ENCODE measurements around the gene ABCC1.

ABCC1 gene

GRCh38 chr16:16010194-16010593 lies 60.8 kb downstream of the ABCC1 start:
- no peak for DNase-seq (ENCODE audit: low read depth)
- TF ChIP-seq MYC (IDR thresholded peaks at IDR 0.05; ENCODE audit: low read depth, low read length) (no peak), CTCF (IDR thresholded peaks at IDR 0.05; ENCODE audit: low read depth, low read length) (no peak), POLR2A (IDR thresholded peaks at IDR 0.05; ENCODE audit: extremely low read depth, insufficient read length) (no peak)
- TF ChIP-seq, protein P1, sequence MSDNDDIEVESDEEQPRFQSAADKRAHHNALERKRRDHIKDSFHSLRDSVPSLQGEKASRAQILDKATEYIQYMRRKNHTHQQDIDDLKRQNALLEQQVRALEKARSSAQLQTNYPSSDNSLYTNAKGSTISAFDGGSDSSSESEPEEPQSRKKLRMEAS (IDR thresholded peaks at IDR 0.05; ENCODE audit: low read depth, low read length): no peak
- H3K4me3 ChIP-seq (ENCODE audit: low read depth, low read length): no peak overlapping the region

- TF ChIP-seq, protein P1 (IDR thresholded peaks at IDR 0.05; ENCODE audit: low read depth, low read length): no peak
- TF ChIP-seq MYC (IDR thresholded peaks at IDR 0.05; ENCODE audit: low read depth, low read length) (no peak), CTCF (IDR thresholded peaks at IDR 0.05; ENCODE audit: low read depth, low read length) (no peak), POLR2A (IDR thresholded peaks at IDR 0.05; ENCODE audit: extremely low read depth, insufficient read length) (no peak)
- no peak for DNase-seq (ENCODE audit: low read depth)
- no peak overlapping the region for H3K4me3 ChIP-seq (ENCODE audit: low read depth, low read length)
These were observed 62.7 kb downstream of the ABCC1 start for GRCh38 chr16:16012144-16012543.

- TF ChIP-seq CTCF (IDR thresholded peaks at IDR 0.05; ENCODE audit: low read depth, low read length) (no peak), POLR2A (IDR thresholded peaks at IDR 0.05; ENCODE audit: extremely low read depth, insufficient read length) (no peak), MYC (IDR thresholded peaks at IDR 0.05; ENCODE audit: low read depth, low read length) (no peak)
- TF ChIP-seq, protein P1 (IDR thresholded peaks at IDR 0.05; ENCODE audit: low read depth, low read length): no peak
- no peak for DNase-seq (ENCODE audit: low read depth)
- H3K4me3 ChIP-seq (ENCODE audit: low read depth, low read length): no peak overlapping the region
These were observed 64.4 kb downstream of the ABCC1 start for GRCh38 chr16:16013812-16014211.

DNA sequence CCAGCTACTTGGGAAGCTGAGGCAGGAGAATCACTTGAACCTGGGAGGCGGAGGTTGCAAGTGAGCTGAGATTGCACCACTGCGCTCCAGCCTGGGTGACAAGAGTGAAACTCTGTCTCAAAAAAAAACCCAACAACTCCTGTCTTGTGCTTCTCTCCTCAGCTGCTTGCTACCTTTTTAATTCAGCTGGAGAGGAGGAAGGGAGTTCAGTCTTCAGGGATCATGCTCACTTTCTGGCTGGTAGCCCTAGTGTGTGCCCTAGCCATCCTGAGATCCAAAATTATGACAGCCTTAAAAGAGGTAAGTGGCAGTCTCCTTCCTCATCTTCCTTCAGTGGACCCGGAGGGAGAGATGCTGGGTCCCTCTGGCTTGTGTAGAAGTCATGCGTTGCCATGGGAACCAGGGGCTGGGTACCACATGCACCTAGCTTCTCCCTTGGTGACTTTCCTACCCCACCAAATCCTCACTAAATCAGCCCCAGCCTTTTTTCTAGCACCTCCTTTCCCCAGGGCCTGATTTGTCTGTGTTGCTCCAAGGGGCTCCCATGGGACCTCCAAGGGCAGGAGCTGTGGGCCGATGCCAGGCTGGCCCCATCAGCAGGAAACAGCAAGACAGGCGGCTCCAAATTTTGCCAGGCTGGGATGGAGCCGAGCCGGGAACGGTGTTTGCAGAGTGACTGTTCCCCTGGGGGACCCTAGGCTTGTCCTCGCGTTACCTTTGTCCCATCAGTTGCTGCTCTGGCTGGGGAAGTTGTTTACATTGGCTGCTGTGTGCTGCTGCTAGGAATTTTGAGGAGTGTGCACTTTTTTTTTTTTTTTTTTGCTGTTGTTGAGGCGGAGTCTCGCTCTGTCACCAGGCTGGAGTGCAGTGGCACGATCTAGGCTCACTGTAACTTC lies 65.2 kb downstream of the ABCC1 start:
- TF ChIP-seq MYC (IDR thresholded peaks at IDR 0.05; ENCODE audit: low read depth, low read length): no peak
- TF ChIP-seq, protein P1 (IDR thresholded peaks at IDR 0.05; ENCODE audit: low read depth, low read length): no peak
- no peak for TF ChIP-seq CTCF (IDR thresholded peaks at IDR 0.05; ENCODE audit: low read depth, low read length)
- no peak for TF ChIP-seq POLR2A (IDR thresholded peaks at IDR 0.05; ENCODE audit: extremely low read depth, insufficient read length)
- DNase-seq (ENCODE audit: low read depth): no peak
- no peak overlapping the region for H3K4me3 ChIP-seq (ENCODE audit: low read depth, low read length)

- TF ChIP-seq, protein P1 (IDR thresholded peaks at IDR 0.05; ENCODE audit: low read depth, low read length): no peak
- TF ChIP-seq MYC (IDR thresholded peaks at IDR 0.05; ENCODE audit: low read depth, low read length) (no peak), CTCF (IDR thresholded peaks at IDR 0.05; ENCODE audit: low read depth, low read length) (no peak), POLR2A (IDR thresholded peaks at IDR 0.05; ENCODE audit: extremely low read depth, insufficient read length) (no peak)
These were observed 66.4 kb downstream of the ABCC1 start for GRCh38 chr16:16015849-16016248.

More at GRCh38 chr16:16015849-16016248, 66.4 kb downstream of the ABCC1 start:
- no peak for DNase-seq (ENCODE audit: low read depth)
- no peak overlapping the region for H3K4me3 ChIP-seq (ENCODE audit: low read depth, low read length)
